ENCODE data around the gene OSBPL3. TPM values are rescaled to one million over a fixed set of nuclear protein-coding genes. Genes with fewer than 3 reads are reported as not detected.

Gene OSBPL3
- total RNA-seq, 1 experiment from 2014 or later, result 8.6 TPM

DNA sequence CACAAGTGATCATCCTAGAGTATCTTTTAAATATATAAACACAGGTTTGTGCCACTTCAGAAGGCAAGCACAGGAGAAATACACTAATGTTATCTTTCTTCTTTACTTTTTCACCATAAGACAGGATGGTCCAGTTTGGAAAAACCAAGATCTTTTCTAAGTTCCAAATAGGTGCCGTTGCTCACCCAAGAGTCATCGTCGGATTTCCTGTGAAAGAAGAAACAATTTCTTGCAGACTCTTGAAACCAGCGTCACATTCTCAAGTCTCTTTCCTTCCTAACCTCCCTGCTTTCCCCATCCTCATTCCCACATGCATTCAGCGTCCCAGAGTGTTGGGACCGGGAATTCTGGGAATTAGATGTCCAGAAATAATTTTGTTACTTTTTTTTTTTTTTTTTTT lies 179.9 kb downstream of the OSBPL3 start:
- Histone ChIP-seq H2AK5ac (ENCODE audit: insufficient read length, low read length) (no peak overlapping the region), H3K14ac (ENCODE audit: insufficient read depth, low read length) (no peak overlapping the region), H3K56ac (ENCODE audit: insufficient read length, low read depth, low read length) (no peak overlapping the region), H3K23ac (ENCODE audit: insufficient read length, low read depth, low read length) (no peak overlapping the region), H2BK120ac (ENCODE audit: low read depth, low read length, poor library complexity, severe bottlenecking) (no peak overlapping the region), H2BK12ac (ENCODE audit: insufficient read length, low read depth, low read length) (no peak overlapping the region), H4K5ac (ENCODE audit: insufficient read length, low read depth, low read length) (no peak overlapping the region), H3K9me3 (ENCODE audit: control insufficient read depth, low read depth, low read length) (no peaks in the 10 kb centered on the region), H3K27ac (ENCODE audit: insufficient read length, low read depth, low read length) (no peak overlapping the region), H3K9ac (ENCODE audit: extremely low read depth, insufficient read length, low read length) (no peak overlapping the region), H3T11ph (ENCODE audit: low read length) (no peak overlapping the region), H4K8ac (replicated peaks; ENCODE audit: insufficient read length, low read depth, low read length) (no peak overlapping the region), H3K79me2 (ENCODE audit: insufficient read depth, low read length) (no peaks in the 10 kb centered on the region), H2BK15ac (ENCODE audit: low read depth, low read length) (no peak overlapping the region), H3K18ac (ENCODE audit: insufficient read length, low read depth, low read length) (no peak overlapping the region), H2BK5ac (ENCODE audit: insufficient read length, low read length) (no peak overlapping the region), H3K79me1 (ENCODE audit: insufficient read depth, low read depth, low read length, poor library complexity, severe bottlenecking) (no peaks in the 10 kb centered on the region), H3K27me3 (ENCODE audit: insufficient read depth, low read length) (no peaks in the 10 kb centered on the region), H3K23me2 (ENCODE audit: insufficient read length, low read depth, low read length, poor library complexity, severe bottlenecking) (no peaks in the 10 kb centered on the region), H2AFZ (ENCODE audit: low read length) (no peak overlapping the region), H3K4me2 (ENCODE audit: insufficient read depth, insufficient read length, low read length) (no peak overlapping the region), H3K4ac (ENCODE audit: low read depth, low read length) (no peak overlapping the region), H4K91ac (ENCODE audit: insufficient read length, low read depth, low read length) (no peak overlapping the region), H2BK20ac (ENCODE audit: low read depth, low read length, poor library complexity, severe bottlenecking) (no peak overlapping the region), H4K20me1 (ENCODE audit: control insufficient read depth, insufficient read depth, insufficient read length) (no peaks in the 10 kb centered on the region), H3K4me1 (ENCODE audit: insufficient read depth, low read length) (no peaks in the 10 kb centered on the region; the same call in 1 of the 2 replicates)
- H3K4me1 Mint-ChIP-seq, result peaks cover 5 to 11% of the 10 kb centered on the region in 2 experiments
- TF ChIP-seq, protein P1, sequence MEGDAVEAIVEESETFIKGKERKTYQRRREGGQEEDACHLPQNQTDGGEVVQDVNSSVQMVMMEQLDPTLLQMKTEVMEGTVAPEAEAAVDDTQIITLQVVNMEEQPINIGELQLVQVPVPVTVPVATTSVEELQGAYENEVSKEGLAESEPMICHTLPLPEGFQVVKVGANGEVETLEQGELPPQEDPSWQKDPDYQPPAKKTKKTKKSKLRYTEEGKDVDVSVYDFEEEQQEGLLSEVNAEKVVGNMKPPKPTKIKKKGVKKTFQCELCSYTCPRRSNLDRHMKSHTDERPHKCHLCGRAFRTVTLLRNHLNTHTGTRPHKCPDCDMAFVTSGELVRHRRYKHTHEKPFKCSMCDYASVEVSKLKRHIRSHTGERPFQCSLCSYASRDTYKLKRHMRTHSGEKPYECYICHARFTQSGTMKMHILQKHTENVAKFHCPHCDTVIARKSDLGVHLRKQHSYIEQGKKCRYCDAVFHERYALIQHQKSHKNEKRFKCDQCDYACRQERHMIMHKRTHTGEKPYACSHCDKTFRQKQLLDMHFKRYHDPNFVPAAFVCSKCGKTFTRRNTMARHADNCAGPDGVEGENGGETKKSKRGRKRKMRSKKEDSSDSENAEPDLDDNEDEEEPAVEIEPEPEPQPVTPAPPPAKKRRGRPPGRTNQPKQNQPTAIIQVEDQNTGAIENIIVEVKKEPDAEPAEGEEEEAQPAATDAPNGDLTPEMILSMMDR (conservative IDR thresholded peaks at IDR 0.05), result no peak
- H3K27me3 Mint-ChIP-seq (ENCODE audit: low read depth), result no peaks in the 10 kb centered on the region
- H3K4me3 Mint-ChIP-seq, result no peak overlapping the region
- peaks cover 0 to 4% of the 10 kb centered on the region in 2 experiments; a peak in 4 of 5 replicates for H3K9me3 Mint-ChIP-seq
- no peak overlapping the region for H3K27ac Mint-ChIP-seq
- peaks cover 20 to 27% (median 23%) of the 10 kb centered on the region in 3 experiments for H3K36me3 Mint-ChIP-seq (ENCODE audit: insufficient read depth in 1 of 3, low read depth in 3 of 3)
- no peak for DNase-seq
- WGBS (ENCODE audit: extremely low coverage, insufficient read length, low lambda C conversion rate), result no CpG with 5 or more reads among the region's 6 CpGs

All from H9 (cell line).